Pancreas (tissue), 10 donors: ENCODE results near the gene HOXC9. TPM values are rescaled to one million over a fixed set of nuclear protein-coding genes. Genes with fewer than 3 reads are reported as not detected.
A peak's percentile ranks its signal among the peaks of the same experiment; 100 is the strongest.

ENCODE experiments used
- ATAC-seq, 4 donors: fragments of 200-7000 bp; cut with Tn5 transposase; one replicate each; pipeline versions ENCODE4 v1.8.0 to v1.9.1; 2020; ENCODE audit warnings: mild to moderate bottlenecking in 4 of 4, moderate library complexity in 4 of 4
- DNase-seq, 6 donors: peaks; one replicate each; pipeline ENCODE4 v3.0.0-alpha.2; 2020
- FAIRE-seq: peaks from 2 replicates; lab custom pipeline; 2012; peaks lifted over from hg19 to GRCh38; lab: Jason Lieb, UNC
- H3K27ac ChIP-seq, 4 donors: fragments of 200-600 bp; sonication (generic); 1 replicate in 3 of 4; 2 replicates in 1 of 4; pipeline versions ENCODE4 v1.5.0 to v1.8.0; 2020
- H3K27me3 ChIP-seq, 4 donors: fragments of 200-600 bp; one replicate each; pipeline ENCODE4 v1.8.0; 2021
- H3K36me3 ChIP-seq, 3 donors: fragments of 200-600 bp; sonication (generic) in 1 of 3; one replicate each; pipeline versions ENCODE4 v1.5.0 to v1.8.0; 2020 to 2021
- H3K4me1 ChIP-seq, 3 donors: fragments of 200-600 bp; one replicate each; pipeline ENCODE4 v1.8.0; 2021
- H3K4me3 ChIP-seq, 4 donors: fragments of 200-600 bp; sonication (generic) in 2 of 4; one replicate each; pipeline versions ENCODE4 v1.5.0 to v1.8.0; 2020 to 2021
- H3K9me3 ChIP-seq, 4 donors: fragments of 200-600 bp; one replicate each; pipeline ENCODE4 v1.8.0; 2021
- WGBS, 2 donors: extraction: QIAGEN DNeasy Blood & Tissue Kit; methylation state at CpG; one replicate each; pipeline ENCODE4 v1.1.7; 2013; 5-methylcytosine and 5-hydroxymethylcytosine counted together
- intact Hi-C, 3 donors: fragments of 100-400 bp; cut with DNase I; formaldehyde crosslinking; loops; one replicate each; pipeline versions ENCODE4 v1.11.1 to v1.14.2; 2022
- polyA plus RNA-seq, 2 donors: library from polyadenylated mRNA; stranded (reverse); fragments of 200-250 nt; gene quantifications; one replicate each; pipeline ENCODE4 v1.2.3, GENCODE V29; 2013
- total RNA-seq, 6 donors: library from RNA; stranded (reverse); fragmentation: NEBNext Ultra II Directional in 4 of 6; extraction: Animal tissue kit (Norgen Biotek cat#: 25700) in 4 of 6; gene quantifications; one replicate each; pipeline versions ENCODE4 v1.2.1 to v1.2.4, GENCODE V29; 2021 to 2023
- TF ChIP-seq, protein P1 (sequence below), 4 donors: fragments of 200-600 bp; sonication (generic) in 3 of 4; IDR thresholded peaks; one replicate each; pipeline versions ENCODE4 v1.5.0 to v1.8.0; 2021; ENCODE audit warnings: antibody characterized with exemption in 4 of 4
- donor health status: healthy with polysubstance abuse.
- donor health status: DM: no; HTN: no; CAD: no; lungs with moderate emphysema.
- donor health status: DM: no; HTN: no; CAD: no.
- donor health status: control.
- donor health status: control.
- donor health status: Bipolar disorder and iron deficiency.
- donor health status: DM: yes; HTN: yes; CAD: no.
- donor health status: DM: no; HTN: no; CAD: no.
- donor health status: DM: no; HTN: no; CAD: no.
- donor health status: DM: yes; HTN: yes; CAD: no.

Gene HOXC9
- total and polyA plus RNA-seq, 8 donors: 0.19 to 0.27 (median 0.26) TPM; not detected in 5

DNA sequence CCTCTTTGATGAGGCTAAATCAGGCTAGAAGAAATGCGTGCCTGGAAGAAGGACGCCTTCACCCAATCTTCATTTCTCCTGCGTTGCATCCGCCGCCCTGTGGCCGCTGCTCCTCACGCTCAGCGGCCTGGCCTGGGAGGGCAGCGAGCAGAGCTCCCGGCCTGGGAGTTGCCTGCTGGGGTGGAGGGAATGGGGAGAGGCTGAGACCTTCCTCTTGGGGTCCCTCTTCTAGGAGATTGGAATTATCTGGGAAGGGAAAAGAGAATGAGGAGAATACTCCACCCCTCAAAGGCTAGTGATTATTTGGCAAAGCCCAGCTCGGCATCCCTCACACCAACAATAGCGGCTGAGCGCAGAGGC is 47.6 kb upstream of the HOXC9 start:
- DNase-seq: peak in 1 of 6 donors; percentile 24
- peaks cover 7 to 68% (median 20%) of the 10 kb centered on the region in 4 donors for H3K27me3 ChIP-seq
- no peaks in the 10 kb centered on the region for H3K36me3 ChIP-seq
- intact Hi-C loops: no loop called here
- 7 to 11% methylated on average over 13 of the region's 13 CpGs for WGBS, 2 donors
- FAIRE-seq: no peak
- no peak overlapping the region for H3K27ac ChIP-seq
- no peak for ATAC-seq
- TF ChIP-seq, protein P1, sequence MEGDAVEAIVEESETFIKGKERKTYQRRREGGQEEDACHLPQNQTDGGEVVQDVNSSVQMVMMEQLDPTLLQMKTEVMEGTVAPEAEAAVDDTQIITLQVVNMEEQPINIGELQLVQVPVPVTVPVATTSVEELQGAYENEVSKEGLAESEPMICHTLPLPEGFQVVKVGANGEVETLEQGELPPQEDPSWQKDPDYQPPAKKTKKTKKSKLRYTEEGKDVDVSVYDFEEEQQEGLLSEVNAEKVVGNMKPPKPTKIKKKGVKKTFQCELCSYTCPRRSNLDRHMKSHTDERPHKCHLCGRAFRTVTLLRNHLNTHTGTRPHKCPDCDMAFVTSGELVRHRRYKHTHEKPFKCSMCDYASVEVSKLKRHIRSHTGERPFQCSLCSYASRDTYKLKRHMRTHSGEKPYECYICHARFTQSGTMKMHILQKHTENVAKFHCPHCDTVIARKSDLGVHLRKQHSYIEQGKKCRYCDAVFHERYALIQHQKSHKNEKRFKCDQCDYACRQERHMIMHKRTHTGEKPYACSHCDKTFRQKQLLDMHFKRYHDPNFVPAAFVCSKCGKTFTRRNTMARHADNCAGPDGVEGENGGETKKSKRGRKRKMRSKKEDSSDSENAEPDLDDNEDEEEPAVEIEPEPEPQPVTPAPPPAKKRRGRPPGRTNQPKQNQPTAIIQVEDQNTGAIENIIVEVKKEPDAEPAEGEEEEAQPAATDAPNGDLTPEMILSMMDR (IDR thresholded peaks at IDR 0.05): no peak
- H3K9me3 ChIP-seq: no peaks in the 10 kb centered on the region
- H3K4me1 ChIP-seq: no peaks in the 10 kb centered on the region
- no peak overlapping the region for H3K4me3 ChIP-seq

DNA sequence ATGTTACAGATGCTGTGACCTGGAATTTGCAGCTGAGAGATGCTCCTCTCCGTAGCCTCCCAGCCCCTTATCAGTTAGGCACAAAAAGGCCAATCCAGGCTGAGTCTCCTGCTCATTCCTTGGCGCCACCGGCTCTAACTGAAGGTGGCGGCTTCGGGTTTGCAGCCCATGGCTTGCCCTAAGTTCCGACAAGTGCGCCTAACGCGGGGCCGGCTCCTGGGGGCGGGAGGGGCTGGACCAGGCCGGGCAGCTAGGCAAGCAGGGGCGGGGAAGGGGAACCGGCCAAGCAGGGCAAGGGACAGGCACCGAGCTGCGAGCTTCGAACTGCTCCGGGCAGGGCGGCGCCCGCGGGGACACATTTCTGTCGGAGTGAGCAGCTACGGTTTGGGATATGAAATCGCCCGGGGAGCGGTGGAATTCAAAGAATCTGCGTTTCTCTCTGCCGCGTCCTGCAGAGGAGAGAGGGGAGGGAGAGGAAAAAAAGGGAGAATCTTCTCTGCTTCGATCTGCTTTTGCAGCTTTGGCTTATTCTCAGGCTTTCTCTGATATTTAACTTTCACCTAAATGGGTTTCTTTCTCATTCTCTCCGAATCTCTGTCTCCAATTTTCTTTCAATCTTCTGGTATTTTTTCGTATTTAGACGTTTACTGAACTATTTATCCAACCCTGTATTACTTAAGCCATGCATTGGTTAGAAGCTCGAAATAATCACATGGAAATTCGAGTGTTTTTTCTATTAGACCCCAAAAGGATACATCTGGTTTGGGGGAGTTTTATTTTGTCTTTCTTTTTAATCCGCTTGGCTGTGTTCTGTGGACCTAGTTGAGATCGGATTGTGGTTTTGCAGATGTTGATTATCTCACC is 46.9 kb upstream of the HOXC9 start:
- WGBS, 2 donors: 5 to 6% methylated on average over 38 of the region's 38 CpGs
- TF ChIP-seq, protein P1 (IDR thresholded peaks at IDR 0.05): no peak
- H3K4me1 ChIP-seq: no peaks in the 10 kb centered on the region
- ATAC-seq (no peak), DNase-seq (peak in 1 of 6 donors; percentile 64), FAIRE-seq (no peak)
- intact Hi-C loops: no loop called here
- H3K9me3 ChIP-seq: no peaks in the 10 kb centered on the region
- peaks cover 7 to 74% (median 21%) of the 10 kb centered on the region in 4 donors for H3K27me3 ChIP-seq
- no peak overlapping the region for H3K4me3 ChIP-seq
- H3K27ac ChIP-seq: no peak overlapping the region
- no peaks in the 10 kb centered on the region for H3K36me3 ChIP-seq

DNA sequence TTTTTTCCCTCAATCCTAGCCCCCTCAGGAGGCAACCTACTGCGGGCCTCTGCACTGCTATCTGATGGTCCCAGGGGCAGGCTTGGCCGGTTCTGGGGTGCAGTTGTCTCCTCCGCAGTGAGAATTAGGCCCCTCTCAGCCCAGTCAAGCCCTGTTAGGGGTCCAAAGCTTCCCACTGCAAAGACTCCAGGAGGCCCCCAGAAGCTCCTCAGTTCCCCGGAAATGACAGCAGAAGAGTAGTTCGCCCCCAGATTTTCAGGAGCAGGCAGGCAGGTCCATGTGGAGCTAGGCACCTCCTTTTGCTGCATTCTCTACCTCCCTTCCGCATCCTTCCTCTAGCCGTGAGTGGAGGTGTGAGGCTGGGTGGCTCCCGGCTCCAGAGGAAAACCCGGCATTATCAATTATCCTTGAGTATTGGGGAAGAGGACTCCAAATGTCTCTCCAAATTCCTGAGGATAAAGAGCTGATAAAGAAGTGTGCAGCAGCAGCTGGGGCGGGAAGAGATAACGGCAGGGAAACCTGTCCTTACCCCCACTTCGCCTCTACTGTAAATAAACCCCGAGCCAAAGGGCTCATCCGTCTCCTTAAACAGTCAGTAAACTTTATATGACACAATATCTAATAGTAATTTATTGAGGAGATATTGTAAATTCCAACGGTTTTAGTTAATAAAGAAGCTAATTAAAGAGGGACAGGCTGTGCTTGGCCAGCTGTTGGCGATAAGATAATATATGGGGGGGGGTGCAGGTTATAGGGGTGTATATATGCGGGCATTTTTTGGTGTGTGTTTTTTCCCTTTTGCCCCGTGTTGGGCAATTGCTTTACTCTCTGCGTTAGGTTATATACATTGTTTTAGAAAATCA is 45.9 kb upstream of the HOXC9 start:
- WGBS, 2 donors: 7% methylated on average over 19 of the region's 19 CpGs
- no peak overlapping the region for H3K27ac ChIP-seq
- no peaks in the 10 kb centered on the region for H3K4me1 ChIP-seq
- peaks cover 7 to 84% (median 24%) of the 10 kb centered on the region in 4 donors for H3K27me3 ChIP-seq
- ATAC-seq (no peak), FAIRE-seq (no peak), DNase-seq (peak in 1 of 6 donors; percentile 15)
- intact Hi-C loops: no loop called here
- no peak overlapping the region for H3K4me3 ChIP-seq
- H3K36me3 ChIP-seq: no peaks in the 10 kb centered on the region
- TF ChIP-seq, protein P1 (IDR thresholded peaks at IDR 0.05): no peak
- no peaks in the 10 kb centered on the region for H3K9me3 ChIP-seq

GRCh38 chr12:53954694-53955035 is 45.3 kb upstream of the HOXC9 start, which contains the start of gene HOXC12:
Gene HOXC12, plus strand, starts transcription at chr12:53954903. Its CDS starts 27 bp downstream, at chr12:53954930.
- no peak for FAIRE-seq
- TF ChIP-seq, protein P1 (IDR thresholded peaks at IDR 0.05): no peak

More at GRCh38 chr12:53954694-53955035, 45.3 kb upstream of the HOXC9 start, which contains the start of gene HOXC12:
- WGBS, 2 donors: 4 to 6% methylated on average over 19 to 20 of the region's 20 CpGs
- Histone ChIP-seq H3K4me1 (no peaks in the 10 kb centered on the region), H3K27ac (no peak within 1 kb of the TSS), H3K4me3 (no peak within 1 kb of the TSS), H3K9me3 (no peaks in the 10 kb centered on the region), H3K36me3 (no peaks in the 10 kb centered on the region), H3K27me3 (peaks cover 7 to 90% (median 24%) of the 10 kb centered on the region in 4 donors)
- DNase-seq (no peak), ATAC-seq (no peak)
- intact Hi-C loops: no loop called here
